GM23338 (cell line): ENCODE measurements around the gene YTHDF1. TPM values are rescaled to one million over a fixed set of nuclear protein-coding genes. Genes with fewer than 3 reads are reported as not detected.

ENCODE experiments used
- ATAC-seq: fragments of 200-7000 bp; cut with Tn5 transposase; 3 replicates; pipeline ENCODE4 v1.9.1; 2020
- DNase-seq: peaks from one replicate; pipeline ENCODE4 v3.0.0-alpha.2; 2015; ENCODE audit warnings: low spot score
- H2AFZ ChIP-seq: fragments of 200-600 bp; sonication (generic); 2 replicates; pipeline ENCODE4 v1.8.0; 2016; ENCODE audit warnings: antibody characterized with exemption, mild to moderate bottlenecking, moderate library complexity
- H3F3A ChIP-seq: fragments of 200-600 bp; sonication (generic); replicated peaks from 2 replicates; pipeline ENCODE4 v1.8.0; 2017; ENCODE audit warnings: antibody characterized with exemption, mixed run types, low read depth
- H3K27ac ChIP-seq: fragments of 200-600 bp; sonication (generic); 2 replicates; pipeline ENCODE4 v1.6.1; 2016; ENCODE audit warnings: low read depth
- H3K27me3 ChIP-seq: fragments of 200-600 bp; sonication (generic); 2 replicates; pipeline ENCODE4 v1.8.0; 2016; ENCODE audit warnings: mild to moderate bottlenecking, mixed run types, moderate library complexity; ENCODE audit not compliant: insufficient read depth
- H3K36me3 ChIP-seq: fragments of 200-600 bp; sonication (generic); 2 replicates; pipeline ENCODE4 v1.8.0; 2016; ENCODE audit warnings: mild to moderate bottlenecking; ENCODE audit not compliant: insufficient read depth
- H3K4me1 ChIP-seq: fragments of 200-600 bp; sonication (generic); 2 replicates; pipeline ENCODE4 v1.8.0; 2016; ENCODE audit warnings: mild to moderate bottlenecking, moderate library complexity; ENCODE audit not compliant: insufficient read depth
- H3K4me2 ChIP-seq: fragments of 200-600 bp; sonication (generic); 2 replicates; pipeline ENCODE4 v1.7.1; 2017; ENCODE audit warnings: mixed run types
- H3K4me3 ChIP-seq: fragments of 200-600 bp; sonication (generic); 2 replicates; pipeline ENCODE4 v1.6.1; 2016; ENCODE audit warnings: mixed run types
- H3K79me2 ChIP-seq: fragments of 200-600 bp; sonication (generic); replicated peaks from 2 replicates; pipeline ENCODE4 v1.8.0; 2017; ENCODE audit warnings: mild to moderate bottlenecking; ENCODE audit not compliant: insufficient read depth
- H3K9me2 ChIP-seq: fragments of 200-600 bp; sonication (generic); 2 replicates; pipeline ENCODE4 v1.8.0; 2017; ENCODE audit not compliant: insufficient read depth
- H4K20me1 ChIP-seq: fragments of 200-600 bp; sonication (generic); replicated peaks from 2 replicates; pipeline ENCODE4 v1.8.0; 2017; ENCODE audit warnings: mild to moderate bottlenecking; ENCODE audit not compliant: insufficient read depth
- H3K27ac Mint-ChIP-seq: 2 replicates; pipeline ENCODE4 v1.8.0; 2020; ENCODE audit warnings: inconsistent platforms, mild to moderate bottlenecking, moderate library complexity, mixed read lengths
- H3K27me3 Mint-ChIP-seq: 3 replicates; pipeline ENCODE4 v1.8.0; 2022; ENCODE audit warnings: low read depth, mild to moderate bottlenecking, moderate library complexity, mixed read lengths, inconsistent platforms; ENCODE audit not compliant: insufficient read depth, poor library complexity
- H3K36me3 Mint-ChIP-seq: 3 replicates; pipeline ENCODE4 v1.8.0; 2021; ENCODE audit warnings: low read depth, mild to moderate bottlenecking, inconsistent platforms, moderate library complexity, mixed read lengths
- H3K4me1 Mint-ChIP-seq: 3 replicates; pipeline ENCODE4 v1.8.0; 2020; ENCODE audit warnings: mild to moderate bottlenecking, inconsistent platforms, mixed read lengths
- H3K4me3 Mint-ChIP-seq: 3 replicates; pipeline ENCODE4 v1.8.0; 2021; ENCODE audit warnings: moderate library complexity, mild to moderate bottlenecking, inconsistent platforms, mixed read lengths
- H3K9me3 Mint-ChIP-seq: 3 replicates; pipeline ENCODE4 v1.8.0; 2020; ENCODE audit warnings: moderate library complexity, mild to moderate bottlenecking, inconsistent platforms, mixed read lengths
- CREB1 ChIP-seq: fragments of 250-450 bp; sonication (Bioruptor Pico); IDR thresholded peaks from 2 replicates; pipeline ENCODE4 v1.5.0; 2020; ENCODE audit warnings: low read depth, mild to moderate bottlenecking, moderate library complexity
- EZH2 ChIP-seq: fragments of 200-600 bp; sonication (generic); IDR thresholded peaks from one replicate; pipeline ENCODE4 v1.8.0; 2017; ENCODE audit warnings: antibody characterized with exemption, mild to moderate bottlenecking, low read depth; ENCODE audit not compliant: unreplicated experiment
- EZH2phosphoT487 ChIP-seq: fragments of 200-600 bp; sonication (generic); IDR thresholded peaks from one replicate; pipeline ENCODE4 v1.8.1; 2018; ENCODE audit warnings: antibody characterized with exemption; ENCODE audit not compliant: unreplicated experiment
- JUNB ChIP-seq: IDR thresholded peaks from one replicate; pipeline ENCODE4 v1.6.1; 2016; ENCODE audit warnings: antibody characterized with exemption; ENCODE audit not compliant: unreplicated experiment
- NANOG ChIP-seq: IDR thresholded peaks from 2 replicates; pipeline ENCODE4 v1.6.1; 2016; ENCODE audit warnings: antibody characterized with exemption, borderline replicate concordance
- ZNF331 ChIP-seq: fragments of 250-450 bp; sonication (Bioruptor Pico); IDR thresholded peaks from 2 replicates; pipeline ENCODE4 v1.5.0; 2020; ENCODE audit warnings: low read depth, mild to moderate bottlenecking, moderate library complexity
- polyA plus RNA-seq: library from polyadenylated mRNA; unstranded; fragments of >200 nt; fragmentation: Nextera tagmentation; extraction: Ambion mirVana; gene quantifications from 2 replicates; pipeline ENCODE4 v1.2.1, GENCODE V29; 2016
- total RNA-seq: library from RNA; depleted of rRNA; stranded (reverse); fragments of >200 nt; shearing (Covaris generic); gene quantifications from 2 replicates; pipeline ENCODE4 v1.2.3, GENCODE V29; 2014
- TF ChIP-seq, protein P1 (sequence below): IDR thresholded peaks from 2 replicates; pipeline ENCODE4 v1.6.1; 2016; ENCODE audit warnings: antibody characterized with exemption
- TF ChIP-seq, protein P2 (sequence below): IDR thresholded peaks from one replicate; pipeline ENCODE4 v1.6.1; 2018; ENCODE audit warnings: antibody characterized with exemption; ENCODE audit not compliant: unreplicated experiment

Gene YTHDF1
- total and polyA plus RNA-seq, 2 experiments from 2014 or later, result 30.9 to 64.3 TPM

DNA sequence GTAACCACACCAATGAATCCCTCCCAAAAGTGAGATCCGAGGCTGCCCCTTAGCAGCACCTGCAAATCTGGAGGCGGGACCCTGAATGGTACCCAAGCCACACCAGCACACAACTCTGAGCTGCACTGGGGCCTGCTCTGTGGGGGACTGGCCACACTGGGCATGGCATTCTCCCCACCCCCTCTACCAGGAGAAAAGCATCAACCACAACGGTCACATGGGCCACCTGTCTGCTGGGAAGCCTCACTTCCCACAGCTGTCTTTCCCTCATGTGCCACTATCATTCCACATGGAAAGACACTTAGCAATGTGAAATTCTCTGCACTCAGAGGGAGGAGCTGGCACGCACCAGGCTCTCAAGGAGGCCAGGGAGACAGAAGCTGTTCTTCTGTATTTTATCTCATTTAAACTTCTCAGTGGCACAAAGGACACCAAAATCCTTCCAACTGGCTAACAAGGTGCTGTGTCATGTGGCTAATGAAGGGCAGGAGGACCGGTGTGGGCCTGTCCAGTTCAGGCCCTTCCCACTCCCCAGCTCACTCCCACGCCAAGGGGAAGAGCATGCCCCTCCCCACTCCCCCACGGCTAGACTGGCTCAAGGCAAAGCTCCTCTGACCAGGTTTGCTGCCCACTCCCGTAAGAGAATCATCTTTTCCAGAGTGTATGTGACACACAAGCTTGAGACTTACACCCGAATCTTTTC, 19.0 kb downstream of the YTHDF1 start:
- ATAC-seq (peak; percentile 45), DNase-seq (no peak)
- H3K4me3 ChIP-seq, result no peak overlapping the region
- peaks cover 50% of the 10 kb centered on the region for H3K36me3 Mint-ChIP-seq
- H3K27me3 Mint-ChIP-seq, result peaks cover 9% of the 10 kb centered on the region
- peaks cover 66% of the 10 kb centered on the region for H4K20me1 ChIP-seq
- H3K36me3 ChIP-seq, result peaks cover 8% of the 10 kb centered on the region; the same call in 1 of the 2 replicates
- TF ChIP-seq NANOG (no peak), JUNB (no peak), CREB1 (CRISPR knock-in tag) (no peak), EZH2 (no peak), EZH2phosphoT487 (no peak)
- TF ChIP-seq, protein P1, sequence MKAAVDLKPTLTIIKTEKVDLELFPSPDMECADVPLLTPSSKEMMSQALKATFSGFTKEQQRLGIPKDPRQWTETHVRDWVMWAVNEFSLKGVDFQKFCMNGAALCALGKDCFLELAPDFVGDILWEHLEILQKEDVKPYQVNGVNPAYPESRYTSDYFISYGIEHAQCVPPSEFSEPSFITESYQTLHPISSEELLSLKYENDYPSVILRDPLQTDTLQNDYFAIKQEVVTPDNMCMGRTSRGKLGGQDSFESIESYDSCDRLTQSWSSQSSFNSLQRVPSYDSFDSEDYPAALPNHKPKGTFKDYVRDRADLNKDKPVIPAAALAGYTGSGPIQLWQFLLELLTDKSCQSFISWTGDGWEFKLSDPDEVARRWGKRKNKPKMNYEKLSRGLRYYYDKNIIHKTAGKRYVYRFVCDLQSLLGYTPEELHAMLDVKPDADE, result no peak
- TF ChIP-seq, protein P2, sequence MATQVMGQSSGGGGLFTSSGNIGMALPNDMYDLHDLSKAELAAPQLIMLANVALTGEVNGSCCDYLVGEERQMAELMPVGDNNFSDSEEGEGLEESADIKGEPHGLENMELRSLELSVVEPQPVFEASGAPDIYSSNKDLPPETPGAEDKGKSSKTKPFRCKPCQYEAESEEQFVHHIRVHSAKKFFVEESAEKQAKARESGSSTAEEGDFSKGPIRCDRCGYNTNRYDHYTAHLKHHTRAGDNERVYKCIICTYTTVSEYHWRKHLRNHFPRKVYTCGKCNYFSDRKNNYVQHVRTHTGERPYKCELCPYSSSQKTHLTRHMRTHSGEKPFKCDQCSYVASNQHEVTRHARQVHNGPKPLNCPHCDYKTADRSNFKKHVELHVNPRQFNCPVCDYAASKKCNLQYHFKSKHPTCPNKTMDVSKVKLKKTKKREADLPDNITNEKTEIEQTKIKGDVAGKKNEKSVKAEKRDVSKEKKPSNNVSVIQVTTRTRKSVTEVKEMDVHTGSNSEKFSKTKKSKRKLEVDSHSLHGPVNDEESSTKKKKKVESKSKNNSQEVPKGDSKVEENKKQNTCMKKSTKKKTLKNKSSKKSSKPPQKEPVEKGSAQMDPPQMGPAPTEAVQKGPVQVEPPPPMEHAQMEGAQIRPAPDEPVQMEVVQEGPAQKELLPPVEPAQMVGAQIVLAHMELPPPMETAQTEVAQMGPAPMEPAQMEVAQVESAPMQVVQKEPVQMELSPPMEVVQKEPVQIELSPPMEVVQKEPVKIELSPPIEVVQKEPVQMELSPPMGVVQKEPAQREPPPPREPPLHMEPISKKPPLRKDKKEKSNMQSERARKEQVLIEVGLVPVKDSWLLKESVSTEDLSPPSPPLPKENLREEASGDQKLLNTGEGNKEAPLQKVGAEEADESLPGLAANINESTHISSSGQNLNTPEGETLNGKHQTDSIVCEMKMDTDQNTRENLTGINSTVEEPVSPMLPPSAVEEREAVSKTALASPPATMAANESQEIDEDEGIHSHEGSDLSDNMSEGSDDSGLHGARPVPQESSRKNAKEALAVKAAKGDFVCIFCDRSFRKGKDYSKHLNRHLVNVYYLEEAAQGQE, result no peak
- peaks cover 73% of the 10 kb centered on the region for H3K79me2 ChIP-seq
- no peak overlapping the region for H2AFZ ChIP-seq
- peaks cover 24% of the 10 kb centered on the region; the same call in 2 of the 3 replicates for H3K4me1 Mint-ChIP-seq
- H3K27ac Mint-ChIP-seq, result no peak overlapping the region
- no peak overlapping the region for H3K4me2 ChIP-seq
- no peak overlapping the region for H3K4me3 Mint-ChIP-seq
- peaks cover 11% of the 10 kb centered on the region for H3K4me1 ChIP-seq
- 0 out of 2 replicates have a peak overlapping the region, but pooled peaks have one; percentile 32 for H3K27ac ChIP-seq
- no peaks in the 10 kb centered on the region for H3K9me2 ChIP-seq
- 0 out of 2 replicates have a peak, but pooled peaks cover 10% of the 10 kb centered on the region for H3F3A ChIP-seq
- H3K27me3 ChIP-seq, result no peaks in the 10 kb centered on the region
- H3K9me3 Mint-ChIP-seq, result no peaks in the 10 kb centered on the region

DNA sequence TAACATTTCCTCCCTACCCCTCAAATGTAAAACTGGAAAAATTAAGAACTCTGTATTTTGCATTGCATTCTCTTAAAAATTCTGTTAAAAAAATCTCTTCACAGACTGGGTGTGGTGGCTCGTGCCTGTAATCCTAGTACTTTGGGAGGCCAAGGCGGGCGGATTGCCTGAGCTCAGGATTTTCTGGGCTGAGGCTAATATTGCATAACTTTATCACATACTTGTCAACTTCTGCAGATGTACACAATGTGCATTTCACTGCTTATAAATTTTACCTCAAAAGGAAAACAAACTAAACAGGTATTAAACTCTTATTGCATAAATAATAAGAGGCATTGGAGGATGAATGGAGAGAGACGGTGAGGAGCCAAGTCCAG, 21.1 kb downstream of the YTHDF1 start:
- Histone ChIP-seq H3K27ac (peak overlapping the region; percentile 32; the same call in 1 of the 2 replicates), H3K4me3 (no peak overlapping the region), H4K20me1 (peaks cover 45% of the 10 kb centered on the region), H2AFZ (no peak overlapping the region), H3K4me1 (peaks cover 11% of the 10 kb centered on the region), H3K27me3 (no peaks in the 10 kb centered on the region), H3K79me2 (peaks cover 52% of the 10 kb centered on the region), H3K9me2 (no peaks in the 10 kb centered on the region), H3K36me3 (peaks cover 7% of the 10 kb centered on the region; the same call in 1 of the 2 replicates), H3K4me2 (no peak overlapping the region), H3F3A (0 out of 2 replicates have a peak, but pooled peaks cover 10% of the 10 kb centered on the region)
- DNase-seq (no peak), ATAC-seq (no peak)
- peaks cover 38% of the 10 kb centered on the region for H3K36me3 Mint-ChIP-seq
- peaks cover 24% of the 10 kb centered on the region; the same call in 2 of the 3 replicates for H3K4me1 Mint-ChIP-seq
- H3K27ac Mint-ChIP-seq, result no peak overlapping the region
- TF ChIP-seq EZH2 (no peak), ZNF331 (CRISPR knock-in tag) (no peak)
- TF ChIP-seq, protein P1, result no peak
- H3K27me3 Mint-ChIP-seq, result peaks cover 16% of the 10 kb centered on the region
- H3K9me3 Mint-ChIP-seq, result no peaks in the 10 kb centered on the region
- no peak overlapping the region for H3K4me3 Mint-ChIP-seq
